22Rv1 (cell line): ENCODE results near the gene CPA5.

Source experiments
- H3K27ac ChIP-seq: fragments of 450-650 bp; 2 replicates; pipeline ENCODE4 v1.5.1; 2017
- ZFX ChIP-seq: fragments of 450-650 bp; IDR thresholded peaks from 2 replicates; pipeline ENCODE4 v1.6.1; 2017; ENCODE audit warnings: antibody characterized with exemption, borderline replicate concordance
- TF ChIP-seq, protein P1 (sequence below): fragments of 450-650 bp; IDR thresholded peaks from 2 replicates; pipeline ENCODE4 v1.5.1; 2017; ENCODE audit warnings: mild to moderate bottlenecking

CPA5 gene

DNA sequence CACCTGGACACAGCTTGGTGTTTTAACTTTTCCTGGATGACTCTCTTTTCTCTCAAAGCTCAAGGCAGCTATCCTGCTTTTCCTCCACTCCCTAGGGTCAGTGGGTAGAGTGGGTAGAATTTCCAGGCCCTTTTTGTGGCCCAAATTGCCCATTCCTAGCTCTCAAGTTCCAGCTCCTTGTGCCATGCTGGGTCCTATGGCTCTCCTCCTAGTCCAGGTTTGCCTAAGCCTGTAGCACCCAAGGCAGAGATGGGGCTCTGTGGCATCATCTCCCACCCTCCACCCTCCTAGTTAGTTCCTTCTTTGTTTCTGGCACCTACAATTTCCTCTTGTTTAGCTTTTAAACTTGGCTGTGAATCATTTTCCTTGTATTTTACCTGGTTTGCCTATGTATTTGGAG lies 42.0 kb upstream of the CPA5 start:
- no peak overlapping the region for H3K27ac ChIP-seq
- no peak for TF ChIP-seq ZFX
- TF ChIP-seq, protein P1, sequence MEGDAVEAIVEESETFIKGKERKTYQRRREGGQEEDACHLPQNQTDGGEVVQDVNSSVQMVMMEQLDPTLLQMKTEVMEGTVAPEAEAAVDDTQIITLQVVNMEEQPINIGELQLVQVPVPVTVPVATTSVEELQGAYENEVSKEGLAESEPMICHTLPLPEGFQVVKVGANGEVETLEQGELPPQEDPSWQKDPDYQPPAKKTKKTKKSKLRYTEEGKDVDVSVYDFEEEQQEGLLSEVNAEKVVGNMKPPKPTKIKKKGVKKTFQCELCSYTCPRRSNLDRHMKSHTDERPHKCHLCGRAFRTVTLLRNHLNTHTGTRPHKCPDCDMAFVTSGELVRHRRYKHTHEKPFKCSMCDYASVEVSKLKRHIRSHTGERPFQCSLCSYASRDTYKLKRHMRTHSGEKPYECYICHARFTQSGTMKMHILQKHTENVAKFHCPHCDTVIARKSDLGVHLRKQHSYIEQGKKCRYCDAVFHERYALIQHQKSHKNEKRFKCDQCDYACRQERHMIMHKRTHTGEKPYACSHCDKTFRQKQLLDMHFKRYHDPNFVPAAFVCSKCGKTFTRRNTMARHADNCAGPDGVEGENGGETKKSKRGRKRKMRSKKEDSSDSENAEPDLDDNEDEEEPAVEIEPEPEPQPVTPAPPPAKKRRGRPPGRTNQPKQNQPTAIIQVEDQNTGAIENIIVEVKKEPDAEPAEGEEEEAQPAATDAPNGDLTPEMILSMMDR = no peak

DNA sequence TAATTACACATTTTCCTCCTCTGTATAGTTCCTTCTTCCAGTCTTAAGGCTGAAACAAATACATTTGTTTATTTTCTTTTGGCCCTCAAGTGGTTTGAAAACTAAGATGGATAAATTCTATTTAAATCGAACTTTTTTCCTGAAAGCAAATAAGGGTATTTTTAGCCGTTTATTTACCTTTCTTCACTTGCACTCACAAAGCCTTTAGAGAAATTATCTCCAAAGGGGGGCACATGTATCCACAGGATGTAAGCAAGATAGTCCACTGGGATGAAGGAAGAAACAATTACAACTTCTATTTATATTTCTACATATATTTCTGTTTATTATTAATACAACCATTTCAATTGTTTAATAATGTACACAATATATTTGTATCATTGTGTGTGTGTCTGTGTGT lies 41.5 kb upstream of the CPA5 start:
- TF ChIP-seq, protein P1 = no peak
- no peak for TF ChIP-seq ZFX
- no peak overlapping the region for H3K27ac ChIP-seq

DNA sequence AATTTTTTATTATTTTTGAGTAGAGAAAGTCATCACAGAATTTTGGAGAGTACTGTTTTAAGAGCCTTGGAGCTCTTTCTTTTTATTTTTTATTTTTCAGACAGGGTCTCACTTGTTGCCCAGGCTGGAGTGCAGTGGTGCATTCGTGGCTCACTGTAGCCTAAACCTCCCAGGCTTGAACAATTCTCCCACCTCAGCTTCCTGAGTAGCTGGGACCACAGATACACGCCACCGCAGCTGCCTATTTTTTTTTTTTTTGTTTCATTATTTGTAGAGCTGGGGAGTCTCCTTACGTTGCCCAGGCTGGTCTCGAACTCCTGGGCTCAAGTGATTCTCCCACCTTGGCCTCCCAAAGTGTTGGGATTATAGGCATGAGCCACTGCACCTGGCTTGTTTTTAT lies 41.1 kb upstream of the CPA5 start:
- TF ChIP-seq, protein P1 = no peak
- no peak for TF ChIP-seq ZFX
- no peak overlapping the region for H3K27ac ChIP-seq

DNA sequence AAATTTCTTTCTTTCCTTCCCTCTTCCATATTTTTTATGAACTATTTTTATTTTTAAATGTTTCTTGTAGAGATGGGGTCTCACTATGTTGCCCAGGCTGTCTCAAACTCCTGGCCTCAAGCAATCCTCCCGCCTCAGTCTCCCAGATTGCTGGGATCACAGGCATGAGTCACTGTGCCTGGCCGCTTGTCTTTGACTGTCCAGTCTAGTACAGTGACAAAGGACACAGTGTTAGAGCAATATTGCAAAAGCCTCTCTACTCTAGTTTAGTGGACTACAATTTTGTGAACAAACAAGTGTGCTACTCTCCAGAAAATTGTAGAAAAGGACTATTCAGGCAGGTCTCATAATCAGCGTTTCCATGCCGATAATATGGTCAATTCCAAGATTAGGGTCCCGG lies 40.6 kb upstream of the CPA5 start:
- H3K27ac ChIP-seq = no peak overlapping the region
- TF ChIP-seq, protein P1 = no peak

DNA sequence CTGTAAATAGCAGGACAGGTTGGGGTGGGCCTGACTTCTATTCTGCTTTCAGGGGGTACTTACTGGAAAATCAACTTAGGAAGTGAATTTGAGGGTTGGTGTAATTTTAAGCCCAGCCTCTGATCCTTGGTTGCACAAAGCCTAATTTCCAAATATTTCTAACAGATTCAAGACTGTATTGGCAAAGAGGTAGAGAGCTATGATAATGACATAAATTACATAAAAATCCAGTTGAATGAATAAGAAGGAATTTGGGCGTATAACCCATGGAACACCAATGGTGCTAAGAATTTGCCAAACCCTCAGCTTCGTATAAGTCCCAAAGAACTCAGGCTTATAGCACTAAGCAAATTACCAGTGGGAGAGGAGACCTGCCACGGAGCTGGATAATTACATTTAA lies 39.7 kb upstream of the CPA5 start:
- TF ChIP-seq, protein P1 = no peak
- TF ChIP-seq ZFX = no peak
- no peak overlapping the region for H3K27ac ChIP-seq

DNA sequence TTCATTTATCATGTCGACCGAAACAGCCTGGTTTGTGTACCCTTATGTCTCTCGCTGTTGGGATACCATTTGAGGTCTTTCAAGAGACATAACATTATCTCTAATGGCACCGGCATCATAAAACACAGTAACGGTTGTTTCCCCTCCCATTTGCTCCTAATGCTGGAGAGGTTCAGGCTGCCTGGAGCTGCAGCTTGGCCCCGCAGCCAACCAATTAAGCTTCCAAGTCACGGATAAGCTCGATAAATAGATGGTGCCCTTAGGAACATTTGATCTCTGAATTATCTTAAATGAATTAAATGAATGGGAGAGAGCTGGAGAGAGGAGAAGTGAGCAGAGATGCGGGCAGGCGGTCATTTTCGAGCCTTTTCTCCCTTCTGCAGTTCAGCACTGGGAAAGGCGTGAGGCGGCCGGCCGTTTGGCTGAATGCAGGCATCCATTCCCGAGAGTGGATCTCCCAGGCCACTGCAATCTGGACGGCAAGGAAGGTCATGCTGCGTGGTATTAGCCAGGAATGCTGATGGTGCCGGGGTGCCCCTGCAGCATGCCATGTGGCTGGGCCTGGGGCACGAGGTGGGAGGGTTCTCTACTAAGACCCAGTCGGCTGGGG lies 39.1 kb upstream of the CPA5 start:
- TF ChIP-seq, protein P1 = no peak
- TF ChIP-seq ZFX = no peak

DNA sequence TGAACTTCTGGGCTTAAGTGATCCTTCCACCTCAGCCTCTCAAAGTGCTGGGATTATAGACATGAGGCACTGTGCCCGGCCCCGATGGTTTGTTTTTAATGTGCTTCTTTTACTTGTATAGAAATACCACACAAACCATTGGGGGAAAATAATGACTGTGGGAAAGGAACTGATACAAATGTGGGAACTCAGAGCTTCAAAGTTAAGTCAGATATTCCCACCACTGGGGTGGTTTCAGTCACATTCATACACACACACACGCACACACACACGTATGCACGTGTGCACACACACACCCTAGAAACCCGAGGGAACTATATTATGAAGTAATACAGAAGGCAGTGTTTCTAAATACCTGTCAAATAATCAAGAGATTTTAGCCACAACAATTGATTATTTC lies 34.6 kb upstream of the CPA5 start:
- TF ChIP-seq, protein P1 = no peak
- TF ChIP-seq ZFX = no peak

More for the DNA sequence above, 39.1 kb upstream of the CPA5 start:
- H3K27ac ChIP-seq = no peak overlapping the region

More for the DNA sequence above, 34.6 kb upstream of the CPA5 start:
- no peak overlapping the region for H3K27ac ChIP-seq
